SKM-1 treated with dmso at 0.1 percent for 144 hours (cell line): ENCODE data around the gene COMMD7.
"Not testable (repeated sequence)": the region's sequence is repeated elsewhere in the genome, so short reads cannot be mapped to it uniquely, and the experiment has no call there.

Experiments
- DNase-seq: peaks from one replicate; lab custom pipeline; 2025; ENCODE audit not compliant: unreplicated experiment; lab: John Stamatoyannopoulos, UW

The COMMD7 gene

DNA sequence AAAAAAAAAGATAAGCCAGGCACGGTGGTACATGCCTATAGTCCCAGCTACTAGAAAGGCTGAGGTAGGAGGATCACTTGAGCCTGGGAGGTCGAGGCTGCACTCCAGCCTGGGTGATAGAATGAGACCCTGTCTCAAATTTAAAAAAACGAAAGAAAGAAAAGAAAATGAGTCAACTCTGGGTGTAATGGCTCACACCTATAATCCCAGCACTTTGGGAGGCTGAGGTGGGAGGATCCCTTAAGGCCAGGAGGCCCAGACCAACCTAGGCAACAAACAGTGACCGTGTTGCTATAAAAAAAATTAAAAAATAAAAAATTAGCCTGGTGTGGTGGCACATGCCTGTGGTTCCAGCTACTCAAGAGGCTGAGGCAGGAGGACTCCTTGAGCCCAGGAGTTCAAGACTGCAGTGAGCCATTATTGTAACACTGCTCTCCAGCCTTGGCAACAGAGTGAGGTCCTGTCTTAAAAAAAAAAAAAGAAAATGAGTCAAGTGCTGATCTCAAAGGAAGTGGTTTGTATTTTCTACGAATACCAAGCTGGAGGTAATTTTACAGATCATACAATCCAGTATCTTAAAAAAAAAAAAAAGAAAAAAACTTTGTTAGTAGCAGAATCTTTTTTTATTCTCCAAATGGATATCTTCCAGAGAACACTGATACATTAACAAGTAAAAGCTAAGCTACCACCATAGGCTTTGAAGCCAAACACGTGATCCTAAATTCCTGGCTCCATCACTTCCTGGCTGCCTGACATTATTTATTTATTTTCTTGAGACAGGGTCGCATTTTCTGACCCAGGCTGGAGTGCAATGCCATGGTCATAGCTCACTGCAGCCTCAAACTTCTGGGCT, 5.7 kb downstream of the COMMD7 start:
- no peak for DNase-seq

DNA sequence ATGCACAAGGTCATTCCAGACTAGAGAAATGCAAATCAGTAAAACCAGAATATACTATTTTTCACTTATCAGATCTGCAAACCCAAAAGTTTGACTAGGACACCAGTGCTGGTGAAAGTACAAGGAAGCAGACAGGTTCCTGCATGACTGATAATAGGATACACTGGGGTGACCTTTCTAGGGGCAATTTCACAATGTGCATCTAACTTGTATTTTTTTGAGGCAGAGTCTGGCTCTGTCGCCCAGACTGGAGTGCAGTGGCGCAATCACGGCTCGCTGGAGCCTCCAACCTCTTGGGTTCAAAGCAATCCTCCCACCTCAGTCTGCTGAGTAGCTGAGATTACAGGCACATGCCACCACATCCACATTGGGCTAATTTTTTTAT, 11.4 kb downstream of the COMMD7 start:
- DNase-seq, result peak; percentile 61

DNA sequence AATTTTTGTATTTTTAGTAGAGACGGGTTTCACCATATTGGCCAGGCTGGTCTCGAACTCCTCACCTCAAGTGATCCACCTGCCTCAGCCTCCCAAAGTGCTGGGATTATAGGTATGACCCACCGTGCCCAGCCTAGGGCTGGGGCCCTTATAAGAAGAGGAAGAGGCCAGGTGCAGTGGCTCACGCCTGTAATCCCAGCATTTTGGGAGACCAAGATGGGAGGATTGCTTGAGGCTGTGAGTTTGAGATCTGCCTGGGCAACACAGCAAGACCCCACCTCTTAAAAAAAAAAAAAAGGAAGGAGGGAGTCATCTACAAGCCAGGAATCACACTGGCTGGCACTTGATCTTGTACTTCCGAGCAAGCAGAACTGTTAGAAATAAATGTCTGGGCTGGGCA, 13.9 kb downstream of the COMMD7 start:
- not testable (repeated sequence) for DNase-seq

DNA sequence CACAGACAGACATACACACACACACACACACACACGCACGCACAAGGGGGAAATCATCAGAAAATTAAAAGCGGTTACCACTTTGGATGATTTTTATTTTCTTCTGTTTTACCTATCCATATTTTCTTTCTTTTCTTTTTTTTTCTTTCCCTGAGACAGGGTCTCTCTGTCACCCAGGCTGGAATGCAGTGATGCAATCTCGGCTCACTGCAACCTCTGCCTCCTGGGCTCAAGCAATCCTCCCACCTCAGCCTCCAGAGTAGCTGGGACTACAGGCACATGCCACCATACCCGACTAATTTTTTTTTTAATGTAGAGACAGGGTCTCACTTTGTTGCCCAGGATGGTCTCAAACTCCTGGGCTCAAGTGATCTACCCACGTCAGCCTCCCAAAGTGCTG, 14.8 kb downstream of the COMMD7 start:
- DNase-seq, result not testable (repeated sequence)

DNA sequence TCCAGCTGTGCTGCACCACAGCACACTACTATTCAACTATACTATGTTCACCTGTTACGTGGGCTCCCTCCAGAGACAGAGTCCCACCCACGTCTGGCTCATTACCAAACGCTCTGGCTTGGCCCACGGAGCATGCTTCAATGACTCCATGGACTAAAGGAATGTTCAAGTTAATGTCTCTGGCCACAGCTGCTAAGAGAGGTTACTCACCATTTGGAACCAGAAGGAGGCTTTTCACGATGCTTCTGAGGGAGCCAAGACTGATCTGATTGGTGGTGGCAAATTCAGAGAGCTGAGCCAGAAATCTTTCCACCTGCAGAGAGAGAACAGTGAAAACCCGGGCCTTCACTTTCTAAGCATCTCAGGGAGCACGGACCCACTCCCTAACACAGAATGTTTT, 15.6 kb downstream of the COMMD7 start:
- DNase-seq, result no peak

DNA sequence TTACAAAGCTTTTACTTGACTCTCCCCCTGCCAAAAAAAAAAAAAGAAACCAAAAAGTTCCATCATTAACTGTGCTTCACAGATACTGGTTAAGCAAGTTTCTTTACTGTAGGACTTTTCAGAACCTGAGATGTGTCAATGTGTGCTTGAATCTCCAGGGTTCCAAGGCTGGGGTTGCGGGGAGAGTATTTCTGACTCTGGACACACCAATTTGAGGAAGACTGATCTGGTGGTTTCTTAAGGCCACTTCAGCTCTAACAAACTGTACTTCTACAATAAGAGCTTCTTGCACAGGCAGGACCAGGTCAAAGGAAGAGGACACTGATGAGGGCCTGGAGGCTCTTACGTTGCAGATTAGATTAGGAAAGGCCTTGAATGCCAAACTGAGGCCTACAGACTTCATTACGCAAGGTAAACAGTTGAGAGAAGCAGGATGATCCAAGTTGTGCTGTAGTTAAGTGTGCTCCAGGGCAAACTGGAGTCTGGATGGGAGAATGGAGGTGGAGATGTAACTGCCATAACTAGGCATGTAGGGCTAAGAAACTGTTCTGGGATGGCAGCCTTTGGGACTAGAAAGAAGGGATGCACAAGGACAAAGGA, 24.4 kb downstream of the COMMD7 start:
- no peak for DNase-seq

DNA sequence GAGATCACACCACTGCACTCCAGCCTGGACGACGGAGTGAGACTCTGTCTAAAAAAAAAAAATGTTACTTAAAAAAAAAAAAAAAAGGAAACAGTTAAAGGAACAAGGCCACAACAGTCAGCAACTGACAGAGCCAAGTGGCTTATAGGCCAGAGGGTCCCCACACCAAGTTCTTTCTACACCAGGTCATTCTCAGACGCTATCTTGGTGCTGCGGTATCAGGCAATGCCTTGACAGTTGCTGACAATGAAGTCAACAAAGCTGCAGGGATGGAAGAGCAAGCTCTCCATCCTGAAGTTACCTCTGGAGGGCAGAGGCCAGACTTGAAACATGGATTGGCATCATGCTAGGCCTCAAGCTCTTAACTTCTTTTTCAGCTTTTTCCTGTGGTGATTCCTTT, 31.9 kb downstream of the COMMD7 start:
- DNase-seq, result no peak

DNA sequence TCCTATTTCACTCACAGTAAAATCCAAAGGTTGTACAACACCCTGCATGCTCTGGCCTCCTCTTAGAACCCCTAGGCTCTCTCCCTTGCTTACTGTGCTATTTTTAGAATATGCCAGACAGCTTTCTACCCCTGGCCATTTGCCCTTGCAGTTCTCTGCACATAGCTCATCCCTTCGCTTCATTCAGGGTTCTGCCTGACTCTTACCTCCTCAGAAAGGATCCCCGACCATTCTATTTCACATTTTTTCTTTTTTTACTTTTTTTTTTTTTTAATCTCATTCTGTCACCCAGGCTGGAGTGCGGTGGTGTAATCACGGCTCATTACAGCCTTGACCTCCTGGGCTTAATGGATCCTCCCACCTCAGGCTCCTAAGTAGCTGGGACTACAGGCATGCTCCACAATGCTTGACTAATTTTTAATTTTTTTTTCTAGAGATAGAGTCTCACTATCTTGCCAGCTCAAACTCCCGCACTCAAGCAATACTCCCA, 33.6 kb downstream of the COMMD7 start:
- no peak for DNase-seq

DNA sequence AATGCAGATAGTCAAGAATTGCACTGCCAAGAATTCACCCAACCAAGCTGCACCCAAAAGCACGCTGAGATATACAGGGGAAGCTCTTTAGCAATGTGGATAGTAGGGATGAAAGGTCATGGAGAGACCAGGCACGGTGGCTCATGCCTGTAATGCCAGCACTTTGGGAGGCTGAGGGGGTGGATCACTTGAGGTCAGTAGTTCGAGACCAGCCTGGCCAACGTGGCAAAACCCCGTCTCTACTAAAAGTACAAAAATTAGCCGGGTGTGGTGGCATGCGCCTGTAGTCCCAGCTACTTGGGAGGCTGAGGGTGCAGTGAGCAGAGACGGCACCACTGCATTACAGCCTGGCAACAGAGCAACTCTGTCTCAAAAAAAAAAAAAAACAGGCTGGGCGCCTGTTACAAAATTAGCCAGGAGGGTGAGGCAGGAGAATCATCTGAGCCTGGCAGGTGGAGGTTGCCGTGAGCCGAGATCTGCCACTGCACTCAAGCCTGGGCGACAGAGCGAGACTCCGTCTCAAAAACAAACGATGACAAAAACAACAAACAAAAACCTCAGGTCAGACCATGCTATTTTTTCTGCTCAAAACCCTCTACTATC, 34.1 kb downstream of the COMMD7 start:
- DNase-seq, result not testable (repeated sequence)

DNA sequence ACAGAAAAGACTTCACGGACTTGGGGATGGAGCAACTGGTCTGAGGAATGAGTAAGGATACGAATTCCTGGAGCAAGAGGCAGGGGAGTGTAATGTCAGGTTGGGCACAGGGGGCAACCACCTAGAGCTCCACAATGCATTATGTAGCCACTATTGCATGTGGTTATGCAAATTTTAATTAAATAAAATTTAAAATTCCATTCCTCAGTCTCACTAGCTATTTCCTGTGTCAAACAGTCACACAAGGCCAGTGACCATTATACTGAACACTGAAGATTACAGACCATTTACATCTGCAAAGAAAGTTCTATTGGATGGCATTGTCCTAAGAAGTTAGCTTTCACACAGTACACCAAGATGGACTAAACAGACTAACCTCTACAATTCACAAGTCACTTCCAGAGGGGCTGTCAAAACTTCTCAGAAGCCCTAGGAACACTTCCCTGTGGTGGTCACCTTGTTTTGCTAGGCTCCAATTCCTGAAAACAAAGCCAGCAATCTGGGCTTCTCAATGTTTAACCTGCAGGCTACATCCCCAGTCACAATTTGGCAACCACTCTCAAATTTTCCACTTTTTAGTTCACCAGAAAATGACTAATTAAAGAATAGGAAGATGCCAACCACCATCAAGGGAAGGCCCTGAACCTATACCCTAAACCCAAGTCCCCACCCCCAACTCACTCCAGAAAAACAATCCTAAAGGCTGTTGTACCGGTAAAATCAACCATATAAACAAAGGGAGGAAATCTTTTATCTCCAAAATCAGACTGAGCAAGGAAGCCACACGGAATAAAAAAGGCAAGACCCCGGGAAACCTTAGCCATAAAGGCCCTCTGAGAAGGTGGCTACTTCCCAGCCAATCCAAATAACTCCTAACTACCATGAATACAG, 35.3 kb downstream of the COMMD7 start:
- no peak for DNase-seq

DNA sequence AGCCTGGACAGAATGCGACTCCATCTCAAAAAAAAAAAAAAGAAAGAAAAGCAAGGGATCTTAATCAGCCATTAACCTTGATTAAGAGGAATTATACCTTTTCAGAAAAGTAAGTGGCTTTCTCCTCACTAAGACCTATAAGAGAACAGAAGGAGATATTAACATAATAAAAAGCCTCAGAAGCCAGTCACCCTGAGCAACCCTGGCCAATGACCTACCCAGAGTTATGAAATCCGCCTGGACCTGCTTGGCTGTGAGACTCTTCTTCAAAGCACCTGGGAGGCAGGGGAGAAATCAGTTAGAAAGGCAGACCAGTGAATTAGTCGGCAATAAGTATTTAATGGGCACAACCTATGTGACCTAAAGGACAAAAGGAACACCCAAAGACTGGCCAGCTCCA, 36.8 kb downstream of the COMMD7 start:
- DNase-seq, result no peak

DNA sequence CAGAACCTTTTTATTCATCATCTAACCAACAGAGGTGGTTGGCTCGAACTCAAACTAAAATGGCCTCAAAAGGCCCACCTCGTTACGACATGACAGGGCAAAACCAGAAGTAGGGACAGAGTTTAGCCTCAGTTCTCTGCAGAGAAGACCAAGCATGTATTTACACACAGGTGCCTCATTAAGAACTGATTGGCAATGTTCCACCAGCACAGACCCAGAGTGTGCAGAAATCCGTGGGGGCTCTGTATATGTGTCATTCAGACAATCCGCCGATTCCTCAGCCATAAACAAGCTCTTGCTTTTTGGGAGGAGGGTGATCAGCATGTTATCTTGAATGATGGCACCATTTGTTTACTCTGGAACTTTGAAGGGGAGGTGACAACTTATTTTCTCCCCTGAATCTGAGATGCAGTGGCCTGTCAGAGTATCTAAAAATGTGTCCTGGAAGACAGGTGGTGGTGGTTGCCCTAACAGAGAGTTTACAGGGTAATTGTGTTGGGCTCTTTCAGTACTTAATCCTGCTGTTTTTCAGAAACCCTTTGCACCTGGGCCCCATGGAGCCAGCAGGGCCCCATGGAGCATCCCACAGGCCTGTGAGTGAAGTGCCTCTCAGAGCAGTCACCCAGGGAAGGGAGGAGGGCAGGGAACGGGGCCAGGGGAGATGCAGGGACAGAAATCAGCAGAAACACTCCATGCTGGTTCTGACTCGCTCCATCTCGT, 40.4 kb downstream of the COMMD7 start:
- DNase-seq, result no peak

DNA sequence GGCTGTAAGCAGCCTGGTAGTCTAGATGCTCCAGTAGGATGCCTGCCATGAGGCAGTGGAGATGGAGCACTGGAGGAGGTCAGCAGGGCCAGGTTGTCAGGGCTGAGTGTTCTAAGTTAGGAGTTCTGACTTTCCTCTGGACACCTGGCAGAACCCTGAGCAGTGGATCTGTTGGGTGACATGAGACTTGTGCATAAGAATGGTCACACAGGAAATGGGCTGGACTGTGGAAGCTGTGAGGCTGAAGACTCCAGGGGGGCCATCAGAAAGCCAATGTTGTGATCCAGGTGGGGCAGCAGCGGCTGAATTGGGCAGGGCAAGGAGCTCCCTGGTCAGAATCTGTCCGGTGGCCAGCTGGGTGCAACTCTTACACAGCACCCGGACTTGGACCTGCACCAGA, 45.7 kb downstream of the COMMD7 start:
- DNase-seq, result no peak

DNA sequence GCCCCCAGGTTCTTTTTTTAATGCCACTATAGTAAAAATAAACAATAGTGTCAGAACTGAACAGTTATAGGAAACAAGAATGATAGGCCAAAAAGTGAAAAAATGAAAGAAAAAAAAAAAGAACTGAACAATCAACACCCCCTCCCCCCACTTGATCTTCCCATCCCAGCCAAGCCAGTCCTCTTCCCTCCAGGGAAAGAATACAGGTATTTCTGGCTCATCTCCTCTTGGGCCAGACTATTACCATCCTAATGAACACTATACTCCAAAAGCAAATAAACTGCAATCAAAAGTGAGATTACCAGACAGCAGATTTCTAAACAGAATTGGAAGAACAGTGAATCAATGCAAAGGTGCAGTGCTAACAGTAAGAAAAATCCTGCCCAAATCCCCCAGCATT, 48.2 kb downstream of the COMMD7 start:
- no peak for DNase-seq

DNA sequence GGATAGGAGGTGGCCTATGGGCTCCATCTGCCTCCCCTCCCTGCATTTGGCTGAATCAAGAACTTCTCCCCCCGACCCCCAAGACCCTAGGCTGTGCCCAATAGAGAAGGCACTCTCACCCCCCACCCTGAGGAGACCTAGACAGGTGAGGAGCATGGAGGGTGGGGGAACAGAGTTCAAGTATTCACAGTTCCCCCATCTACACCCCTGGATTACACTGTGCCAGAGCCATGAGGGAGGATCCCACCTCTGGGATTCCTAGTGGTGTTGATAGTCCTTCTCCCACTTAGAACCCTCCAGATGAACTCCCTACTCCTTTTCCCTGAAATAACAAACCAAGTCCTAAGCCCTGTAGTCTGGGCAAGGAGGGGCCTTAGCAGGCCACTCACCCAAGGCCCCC, 54.3 kb downstream of the COMMD7 start:
- DNase-seq, result not testable (repeated sequence)

DNA sequence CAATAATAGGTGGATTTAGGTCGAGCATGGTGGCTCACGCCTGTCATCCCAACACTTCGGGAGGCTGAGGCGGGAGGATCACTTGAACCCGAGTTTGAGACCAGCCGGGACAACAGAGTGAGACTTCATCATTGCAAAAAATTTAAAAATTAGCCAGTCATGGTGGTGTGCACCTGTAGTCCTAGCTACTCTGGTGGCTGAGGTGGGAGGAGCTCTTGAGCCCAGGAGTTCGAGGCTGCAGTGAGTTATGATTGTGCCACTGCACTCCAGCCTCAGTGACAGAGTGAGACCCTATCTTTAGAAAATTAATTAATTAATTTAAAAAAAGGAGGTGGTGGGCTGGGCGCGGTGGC, 56.1 kb downstream of the COMMD7 start:
- DNase-seq, result no peak

DNA sequence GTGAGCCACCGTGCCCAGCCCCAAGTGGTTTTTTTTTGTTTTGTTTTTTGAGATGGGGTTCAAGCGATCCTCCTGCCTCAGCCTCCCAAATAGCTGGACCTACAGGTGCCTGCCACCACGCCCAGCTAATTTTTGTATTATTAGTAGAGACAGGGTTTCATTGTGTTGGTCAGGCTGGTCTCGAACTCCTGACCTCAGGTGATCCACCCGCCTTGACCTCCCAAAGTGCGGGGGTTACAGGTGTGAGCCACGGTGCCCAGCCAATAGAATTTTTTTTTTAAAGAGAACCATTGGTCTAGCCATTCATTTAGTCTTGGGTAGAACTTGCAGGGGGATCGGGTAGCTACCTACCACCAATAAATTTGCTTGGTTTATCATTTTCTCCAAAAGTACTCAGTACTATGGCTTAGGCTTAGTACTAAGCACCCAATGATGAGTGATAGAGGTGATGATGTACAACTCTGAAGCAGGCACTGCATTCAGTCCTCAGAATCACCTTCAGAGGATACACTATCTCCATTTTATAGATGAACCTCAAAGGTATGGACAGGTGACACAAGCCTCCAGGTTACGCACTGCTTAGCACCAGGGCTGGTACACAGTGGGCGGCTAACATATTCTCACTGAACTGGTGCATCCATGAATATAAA, 56.6 kb downstream of the COMMD7 start:
- DNase-seq, result no peak

DNA sequence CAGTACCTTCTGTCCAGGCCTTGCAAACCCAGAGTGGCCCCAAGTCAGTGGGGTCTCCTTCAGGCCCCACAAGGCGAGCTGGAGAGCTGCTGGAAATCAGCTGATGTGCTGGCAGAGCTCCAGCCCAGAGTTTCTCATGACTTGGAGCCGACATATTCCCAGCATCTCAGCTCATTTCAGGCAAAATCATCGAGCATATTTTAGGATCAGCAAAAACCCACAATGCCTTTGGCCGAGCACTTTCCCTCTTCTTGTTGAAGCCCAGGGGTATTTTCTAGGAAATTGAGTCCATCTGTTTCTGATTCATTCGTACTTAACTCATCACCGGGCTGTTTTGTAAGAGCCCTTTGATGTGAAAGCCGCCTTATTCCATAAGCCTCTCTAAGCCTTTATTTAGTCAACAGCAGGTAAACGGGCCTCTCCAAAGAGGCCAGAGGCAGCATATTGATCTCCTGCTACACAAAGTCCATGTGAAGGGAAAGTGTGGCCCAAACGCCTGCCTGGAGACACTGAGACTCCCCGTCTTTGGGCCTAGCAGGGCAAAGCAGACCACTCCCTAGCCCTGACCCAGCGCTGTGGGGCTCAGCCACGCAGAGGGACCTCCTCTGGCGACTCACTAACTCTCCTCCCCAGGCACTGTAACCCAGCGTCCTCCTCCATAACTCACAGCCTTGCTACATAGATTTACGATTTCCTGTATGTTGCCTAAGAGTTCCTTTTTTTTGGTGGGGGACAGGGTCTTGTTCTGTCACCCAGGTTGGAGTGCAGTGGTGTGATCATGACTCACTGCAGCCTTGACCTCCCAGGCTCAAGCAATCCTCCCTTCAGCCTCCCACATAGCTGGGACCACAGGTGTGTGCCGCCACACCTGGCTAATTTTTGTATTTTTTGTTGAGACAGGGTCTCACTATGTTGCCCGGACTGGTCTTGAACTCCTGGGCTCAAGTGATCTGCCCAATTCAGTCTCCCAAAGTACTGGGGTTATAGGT, 57.4 kb downstream of the COMMD7 start:
- peak; percentile 94 for DNase-seq

DNA sequence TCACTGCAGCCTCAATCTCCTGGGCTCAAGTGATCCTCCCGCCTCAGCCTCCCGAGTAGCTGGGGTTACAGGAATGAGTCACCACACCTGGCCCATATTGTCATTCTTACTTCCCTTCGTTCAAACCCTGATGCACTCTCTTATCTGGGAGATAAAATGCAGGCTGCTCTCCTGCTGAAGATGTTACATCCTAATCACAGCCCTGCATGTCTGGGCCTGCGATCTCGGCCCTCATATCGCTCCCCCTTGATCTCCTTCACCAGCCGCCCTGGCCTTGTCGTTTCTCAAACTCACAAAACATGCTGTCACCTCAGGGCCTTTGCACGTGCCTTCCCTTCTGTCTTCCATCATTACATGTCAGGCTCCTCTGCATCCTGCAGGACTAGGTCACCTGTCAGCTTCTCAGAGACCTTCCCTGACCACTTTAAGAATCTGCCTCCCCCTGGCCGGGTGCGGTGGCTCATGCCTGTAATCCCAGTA, 60.7 kb downstream of the COMMD7 start:
- no peak for DNase-seq
